A673 (cell line): Measurements from ENCODE around the gene ZDHHC7. TPM values are rescaled to one million over a fixed set of nuclear protein-coding genes. Genes with fewer than 3 reads are reported as not detected.

Experiments used
- BruUV-seq: library from RNA; stranded (reverse); fragments of 400-500 nt; replicated peaks from 2 replicates; lab custom pipeline; 2021; lab: Mats Ljungman, UMichigan
- CTCF ChIA-PET: fragments of 300-600 bp; sonication (Branson Sonifier 250); formaldehyde crosslinking; loops from one replicate; lab custom pipeline; 2022; ENCODE audit warnings: antibody characterized with exemption; lab: Charles Lee
- POLR2A ChIA-PET: fragments of 300-600 bp; sonication (Branson Sonifier 250); formaldehyde crosslinking; loops from one replicate; lab custom pipeline; 2022; ENCODE audit warnings: antibody characterized with exemption; ENCODE audit not compliant: low non-redundant PET; lab: Charles Lee
- DNase-seq: peaks from one replicate; pipeline ENCODE4 v3.0.0-alpha.2; 2015; ENCODE audit warnings: low spot score
- H3K27ac ChIP-seq: fragments of 200-600 bp; sonication (generic); 2 replicates; pipeline ENCODE4 v1.5.1; 2016; ENCODE audit warnings: mixed run types, low read depth, mild to moderate bottlenecking, mixed read lengths, antibody characterized with exemption, low read length; ENCODE audit not compliant: poor library complexity, severe bottlenecking
- H3K27me3 ChIP-seq: fragments of 200-600 bp; sonication (generic); replicated peaks from 2 replicates; pipeline ENCODE4 v1.6.1; 2017; ENCODE audit warnings: mixed run types, low read depth, mild to moderate bottlenecking, mixed read lengths, antibody characterized with exemption, low read length; ENCODE audit not compliant: insufficient read depth, poor library complexity
- H3K36me3 ChIP-seq: fragments of 200-600 bp; sonication (generic); 2 replicates; pipeline ENCODE4 v1.6.1; 2016; ENCODE audit warnings: mixed run types, mild to moderate bottlenecking, mixed read lengths, antibody characterized with exemption, low read length; ENCODE audit not compliant: insufficient read depth, poor library complexity, severe bottlenecking
- H3K4me1 ChIP-seq: fragments of 200-600 bp; sonication (generic); 2 replicates; pipeline ENCODE4 v1.6.1; 2017; ENCODE audit warnings: mixed run types, mild to moderate bottlenecking, mixed read lengths, antibody characterized with exemption, low read length; ENCODE audit not compliant: insufficient read depth, poor library complexity, severe bottlenecking
- H3K4me3 ChIP-seq: fragments of 200-600 bp; sonication (generic); 2 replicates; pipeline ENCODE4 v1.5.1; 2016; ENCODE audit warnings: low read depth, mixed run types, mild to moderate bottlenecking, mixed read lengths, low read length; ENCODE audit not compliant: poor library complexity, severe bottlenecking
- H3K9me3 ChIP-seq: fragments of 200-600 bp; sonication (generic); 2 replicates; pipeline ENCODE4 v1.6.1; 2016; ENCODE audit warnings: mixed run types, low read depth, mild to moderate bottlenecking, mixed read lengths, antibody characterized with exemption, low read length; ENCODE audit not compliant: poor library complexity, severe bottlenecking
- EZH2 ChIP-seq: fragments of 200-600 bp; sonication (generic); IDR thresholded peaks from 2 replicates; pipeline ENCODE4 v1.6.1; 2017; ENCODE audit warnings: borderline replicate concordance, low read depth, mild to moderate bottlenecking, mixed read lengths, antibody characterized with exemption, low read length; ENCODE audit not compliant: poor library complexity, severe bottlenecking
- intact Hi-C: fragments of 100-400 bp; cut with micrococcal nuclease; formaldehyde crosslinking; loops from one replicate; pipeline ENCODE4 v1.10.0; 2022; ENCODE audit not compliant: unreplicated experiment
- total RNA-seq: library from RNA; stranded (reverse); gene quantifications from 2 replicates; pipeline ENCODE4 v1.2.3, GENCODE V29; 2021
- TF ChIP-seq, protein P1 (sequence below): fragments of 300-800, 200-600 bp; sonication (generic); conservative IDR thresholded peaks from 2 replicates; pipeline ENCODE4 v1.5.1; 2017; ENCODE audit warnings: low read depth, mild to moderate bottlenecking, antibody characterized with exemption, low read length, moderate library complexity, mixed read lengths

ZDHHC7 gene
- total RNA-seq, 1 experiment from 2014 or later, result 43.5 TPM

- no peaks in the 10 kb centered on the region for H3K9me3 ChIP-seq
- no peak for DNase-seq
- intact Hi-C loops, result no loop called here
- H3K4me3 ChIP-seq, result no peak overlapping the region
- H3K36me3 ChIP-seq, result peaks cover 31% of the 10 kb centered on the region
- ChIA-PET CTCF (no interaction called here), POLR2A (no interaction called here)
- no TSS peak for BruUV-seq
- H3K27me3 ChIP-seq, result no peaks in the 10 kb centered on the region
- no peaks in the 10 kb centered on the region for H3K4me1 ChIP-seq
- H3K27ac ChIP-seq, result no peak overlapping the region
- TF ChIP-seq, protein P1, sequence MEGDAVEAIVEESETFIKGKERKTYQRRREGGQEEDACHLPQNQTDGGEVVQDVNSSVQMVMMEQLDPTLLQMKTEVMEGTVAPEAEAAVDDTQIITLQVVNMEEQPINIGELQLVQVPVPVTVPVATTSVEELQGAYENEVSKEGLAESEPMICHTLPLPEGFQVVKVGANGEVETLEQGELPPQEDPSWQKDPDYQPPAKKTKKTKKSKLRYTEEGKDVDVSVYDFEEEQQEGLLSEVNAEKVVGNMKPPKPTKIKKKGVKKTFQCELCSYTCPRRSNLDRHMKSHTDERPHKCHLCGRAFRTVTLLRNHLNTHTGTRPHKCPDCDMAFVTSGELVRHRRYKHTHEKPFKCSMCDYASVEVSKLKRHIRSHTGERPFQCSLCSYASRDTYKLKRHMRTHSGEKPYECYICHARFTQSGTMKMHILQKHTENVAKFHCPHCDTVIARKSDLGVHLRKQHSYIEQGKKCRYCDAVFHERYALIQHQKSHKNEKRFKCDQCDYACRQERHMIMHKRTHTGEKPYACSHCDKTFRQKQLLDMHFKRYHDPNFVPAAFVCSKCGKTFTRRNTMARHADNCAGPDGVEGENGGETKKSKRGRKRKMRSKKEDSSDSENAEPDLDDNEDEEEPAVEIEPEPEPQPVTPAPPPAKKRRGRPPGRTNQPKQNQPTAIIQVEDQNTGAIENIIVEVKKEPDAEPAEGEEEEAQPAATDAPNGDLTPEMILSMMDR, result no peak
- TF ChIP-seq EZH2, result no peak
Measured at GRCh38 chr16:84986879-84987278, 24.5 kb downstream of the ZDHHC7 start.

- H3K4me3 ChIP-seq, result no peak overlapping the region
- POLR2A ChIA-PET, result interaction anchor here (0.6 kb wide), 1 partner anchor 10 kb away, joined by 5 read pairs; no protein-coding TSS in a partner anchor
- no peaks in the 10 kb centered on the region for H3K27me3 ChIP-seq
- TF ChIP-seq, protein P1, result no peak
- TF ChIP-seq EZH2, result no peak
- DNase-seq, result no peak
- no peak overlapping the region for H3K27ac ChIP-seq
- H3K36me3 ChIP-seq, result peaks cover 36% of the 10 kb centered on the region
- CTCF ChIA-PET, result interaction anchor here (0.5 kb wide), 1 partner anchor 48 kb away, joined by 3 read pairs; no protein-coding TSS in a partner anchor
- H3K9me3 ChIP-seq, result no peaks in the 10 kb centered on the region
- no TSS peak for BruUV-seq
- intact Hi-C loops, result no loop called here
- no peaks in the 10 kb centered on the region for H3K4me1 ChIP-seq
Measured at GRCh38 chr16:84986102-84986501, 25.2 kb downstream of the ZDHHC7 start.

DNA sequence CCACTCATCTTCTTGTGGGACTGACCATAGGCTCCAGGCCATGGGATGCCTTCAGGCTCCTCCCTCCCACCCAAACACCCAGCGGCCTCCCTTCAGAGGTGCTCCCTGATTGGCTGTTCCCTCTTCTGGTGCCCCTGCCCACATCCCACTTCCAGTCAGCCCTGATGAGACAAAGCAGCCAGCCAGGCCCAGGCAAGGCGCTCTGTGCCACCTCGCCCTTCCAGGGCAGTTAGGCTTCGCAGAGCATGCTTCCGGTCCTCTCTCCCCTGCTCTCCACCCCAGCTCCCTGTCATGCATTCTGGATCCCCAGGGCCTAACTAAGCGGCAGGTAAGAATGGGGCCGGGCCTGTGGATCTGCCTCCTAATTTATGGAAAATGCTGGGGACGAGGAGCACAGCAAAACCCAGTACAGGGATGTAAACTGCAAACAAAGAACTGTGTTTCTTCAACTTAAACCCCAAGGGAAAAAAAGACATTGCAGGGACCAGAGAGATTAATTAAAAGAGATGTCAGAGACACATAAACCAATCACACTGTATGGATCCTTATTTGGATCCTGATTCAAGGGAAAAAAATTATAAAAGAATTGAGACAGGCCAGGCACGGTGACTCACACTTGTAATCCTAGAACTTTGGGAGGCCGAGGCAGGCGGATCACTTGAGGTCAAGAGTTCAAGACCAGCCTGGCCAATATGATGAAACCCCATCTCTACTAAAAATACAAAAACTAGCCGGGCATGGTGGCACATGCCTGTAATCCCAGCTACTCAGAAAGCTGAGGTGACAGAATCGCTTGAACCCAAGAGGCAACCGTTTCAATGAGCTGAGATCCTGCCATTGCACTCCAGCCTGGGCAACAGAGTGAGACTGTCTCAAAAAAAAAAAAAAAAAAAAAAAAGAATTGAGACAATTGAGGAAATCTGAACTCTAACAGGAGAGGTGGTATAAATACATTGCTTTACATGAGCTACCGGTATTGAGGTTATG is 26.0 kb downstream of the ZDHHC7 start:
- H3K4me1 ChIP-seq, result no peaks in the 10 kb centered on the region
- no peak overlapping the region for H3K4me3 ChIP-seq
- TF ChIP-seq, protein P1, result no peak
- no peak for TF ChIP-seq EZH2
- no peak overlapping the region for H3K27ac ChIP-seq
- H3K9me3 ChIP-seq, result no peaks in the 10 kb centered on the region
- no TSS peak for BruUV-seq
- H3K27me3 ChIP-seq, result no peaks in the 10 kb centered on the region
- ChIA-PET POLR2A (interaction anchor here (0.6 kb wide), 1 partner anchor 9 kb away, joined by 5 read pairs; no protein-coding TSS in a partner anchor), CTCF (interaction anchor here (0.5 kb wide), 1 partner anchor 47 kb away, joined by 3 read pairs; no protein-coding TSS in a partner anchor)
- peaks cover 34% of the 10 kb centered on the region for H3K36me3 ChIP-seq
- DNase-seq, result no peak
- intact Hi-C loops, result no loop called here
